Epithelial cell of proximal tubule (primary cell): ENCODE data around the gene AMH. TPM values are rescaled to one million over a fixed set of nuclear protein-coding genes. Genes with fewer than 3 reads are reported as not detected.

Source experiments
- DNase-seq: peaks from one replicate; pipeline ENCODE4 v3.0.0-alpha.2; 2011; ENCODE audit warnings: low read depth
- H3K4me3 ChIP-seq: 2 replicates; pipeline ENCODE4 v1.5.1; 2011; ENCODE audit warnings: low read depth, mild to moderate bottlenecking, low read length
- total RNA-seq: library from RNA; depleted of rRNA; stranded (reverse); fragments of >200 nt; gene quantifications from 2 replicates; pipeline ENCODE4 v1.2.3, GENCODE V29; 2015
- TF ChIP-seq, protein P1 (sequence below): conservative IDR thresholded peaks from 2 replicates; pipeline ENCODE4 v1.5.1; 2012; ENCODE audit warnings: low read depth, mild to moderate bottlenecking, low read length

AMH gene
- total RNA-seq, 1 donor from 2014 or later: 0.52 TPM

DNA sequence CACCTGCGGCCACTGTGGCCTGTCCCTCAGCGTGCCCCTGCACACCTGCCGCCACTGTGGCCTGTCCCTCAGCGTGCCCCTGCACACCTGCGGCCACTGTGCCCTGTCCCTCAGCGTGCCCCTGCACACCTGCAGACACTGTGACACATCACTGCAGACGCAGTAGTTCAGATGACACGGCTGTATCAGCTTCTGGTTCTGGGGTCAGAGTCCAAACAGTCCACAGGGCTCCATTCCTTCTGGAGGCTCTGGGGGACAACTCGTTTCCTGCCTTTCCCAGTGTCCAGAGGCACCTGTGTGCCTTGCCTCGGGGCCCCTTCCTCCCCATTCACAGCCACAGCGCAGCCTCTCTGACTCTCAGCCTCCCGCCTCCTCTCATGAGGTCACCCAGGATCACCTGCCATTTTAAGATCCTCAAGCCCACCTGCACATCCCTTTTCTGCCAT lies 7.0 kb upstream of the AMH start:
- no peak for DNase-seq
- TF ChIP-seq, protein P1, sequence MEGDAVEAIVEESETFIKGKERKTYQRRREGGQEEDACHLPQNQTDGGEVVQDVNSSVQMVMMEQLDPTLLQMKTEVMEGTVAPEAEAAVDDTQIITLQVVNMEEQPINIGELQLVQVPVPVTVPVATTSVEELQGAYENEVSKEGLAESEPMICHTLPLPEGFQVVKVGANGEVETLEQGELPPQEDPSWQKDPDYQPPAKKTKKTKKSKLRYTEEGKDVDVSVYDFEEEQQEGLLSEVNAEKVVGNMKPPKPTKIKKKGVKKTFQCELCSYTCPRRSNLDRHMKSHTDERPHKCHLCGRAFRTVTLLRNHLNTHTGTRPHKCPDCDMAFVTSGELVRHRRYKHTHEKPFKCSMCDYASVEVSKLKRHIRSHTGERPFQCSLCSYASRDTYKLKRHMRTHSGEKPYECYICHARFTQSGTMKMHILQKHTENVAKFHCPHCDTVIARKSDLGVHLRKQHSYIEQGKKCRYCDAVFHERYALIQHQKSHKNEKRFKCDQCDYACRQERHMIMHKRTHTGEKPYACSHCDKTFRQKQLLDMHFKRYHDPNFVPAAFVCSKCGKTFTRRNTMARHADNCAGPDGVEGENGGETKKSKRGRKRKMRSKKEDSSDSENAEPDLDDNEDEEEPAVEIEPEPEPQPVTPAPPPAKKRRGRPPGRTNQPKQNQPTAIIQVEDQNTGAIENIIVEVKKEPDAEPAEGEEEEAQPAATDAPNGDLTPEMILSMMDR: no peak
- no peak overlapping the region for H3K4me3 ChIP-seq

DNA sequence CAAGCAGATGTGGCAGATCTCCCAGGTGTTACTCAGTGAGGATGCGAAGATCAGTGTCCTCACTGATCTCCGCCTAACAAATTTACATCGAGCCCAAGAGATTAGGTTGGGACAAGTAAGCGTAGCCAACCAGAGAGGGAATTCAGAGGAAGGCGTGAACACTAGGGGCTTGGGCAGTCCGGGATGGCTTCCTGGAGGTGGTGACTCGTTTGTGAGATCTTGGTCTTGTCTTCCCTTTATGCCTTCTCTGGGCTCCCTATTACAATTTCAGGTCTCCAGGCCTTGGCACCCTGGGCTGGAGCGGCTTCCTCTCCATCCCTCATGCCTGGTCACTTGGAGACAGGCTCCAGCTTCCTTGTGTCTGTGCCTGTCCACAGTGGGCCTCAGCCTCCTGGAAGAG lies 6.3 kb upstream of the AMH start:
- DNase-seq: no peak
- no peak overlapping the region for H3K4me3 ChIP-seq
- TF ChIP-seq, protein P1: no peak

DNA sequence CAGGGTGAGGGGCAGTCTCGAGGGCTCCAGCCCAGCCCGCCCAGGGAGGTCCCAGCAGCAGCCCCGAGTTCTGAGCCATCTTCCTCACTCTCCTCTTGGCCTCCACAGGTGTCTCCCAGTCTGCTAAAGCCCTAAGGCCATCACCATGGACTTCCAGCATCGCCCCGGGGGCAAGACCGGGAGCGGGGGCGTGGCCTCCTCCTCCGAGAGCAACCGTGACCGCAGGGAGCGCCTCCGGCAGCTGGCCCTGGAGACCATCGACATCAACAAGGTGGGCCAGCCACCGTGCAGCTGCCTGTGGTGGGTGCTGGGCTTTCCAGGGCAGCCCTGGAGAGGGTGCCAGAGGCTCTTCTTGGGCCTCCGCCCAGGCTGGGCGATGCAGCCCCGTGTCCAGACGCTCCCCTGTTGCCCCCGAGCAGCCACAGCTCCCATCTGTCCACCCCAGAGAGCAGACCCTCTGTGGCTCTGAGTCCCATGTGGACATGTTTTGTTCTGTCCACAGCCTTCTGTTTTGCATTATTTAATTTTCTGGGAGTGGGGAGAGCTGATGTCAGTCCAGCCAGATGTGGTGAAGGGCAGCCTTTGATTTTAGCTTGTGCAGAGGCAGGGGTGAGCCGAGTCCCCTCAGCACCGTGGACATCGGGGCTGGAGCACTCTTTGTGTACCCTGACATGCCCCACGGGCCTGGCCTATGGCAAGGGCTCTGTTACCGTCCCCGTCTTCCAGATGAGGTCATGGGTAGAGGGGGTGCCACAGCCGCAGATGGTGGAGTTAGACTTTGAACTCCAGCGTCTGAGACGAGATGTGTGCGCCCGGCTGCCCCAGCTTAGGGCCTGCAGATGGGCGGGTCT lies 5.6 kb upstream of the AMH start:
- H3K4me3 ChIP-seq: no peak overlapping the region
- TF ChIP-seq, protein P1: no peak
- no peak for DNase-seq

GRCh38 chr19:2244125-2244411 lies 5.1 kb upstream of the AMH start:
- TF ChIP-seq, protein P1: no peak
- H3K4me3 ChIP-seq: no peak overlapping the region
- no peak for DNase-seq

GRCh38 chr19:2244486-2244885 lies 4.6 kb upstream of the AMH start:
- H3K4me3 ChIP-seq: no peak overlapping the region
- DNase-seq: no peak
- TF ChIP-seq, protein P1: no peak

GRCh38 chr19:2245273-2245672 lies 3.9 kb upstream of the AMH start:
- TF ChIP-seq, protein P1: no peak
- DNase-seq: no peak
- no peak overlapping the region for H3K4me3 ChIP-seq
